Fibroblast of mammary gland (primary cell): ENCODE measurements around the gene BTBD9.

Experiments used
- DNase-seq: peaks from one replicate; pipeline ENCODE4 v3.0.0-alpha.2; 2010; ENCODE audit warnings: low read depth
- H3K4me3 ChIP-seq: 2 replicates; pipeline ENCODE4 v1.5.1; 2011; ENCODE audit warnings: low read depth, mild to moderate bottlenecking, low read length, moderate library complexity; ENCODE audit not compliant: control insufficient read depth
- CTCF ChIP-seq: conservative IDR thresholded peaks from 2 replicates; pipeline ENCODE4 v1.5.1; 2011; ENCODE audit warnings: low read depth, low read length, inconsistent platforms; ENCODE audit not compliant: control insufficient read depth, insufficient read depth

The BTBD9 gene

GRCh38 chr6:38233161-38233791 lies 406.5 kb downstream of the BTBD9 start:
- peak; percentile 59 for DNase-seq
- no peak overlapping the region for H3K4me3 ChIP-seq
- TF ChIP-seq CTCF: no peak

DNA sequence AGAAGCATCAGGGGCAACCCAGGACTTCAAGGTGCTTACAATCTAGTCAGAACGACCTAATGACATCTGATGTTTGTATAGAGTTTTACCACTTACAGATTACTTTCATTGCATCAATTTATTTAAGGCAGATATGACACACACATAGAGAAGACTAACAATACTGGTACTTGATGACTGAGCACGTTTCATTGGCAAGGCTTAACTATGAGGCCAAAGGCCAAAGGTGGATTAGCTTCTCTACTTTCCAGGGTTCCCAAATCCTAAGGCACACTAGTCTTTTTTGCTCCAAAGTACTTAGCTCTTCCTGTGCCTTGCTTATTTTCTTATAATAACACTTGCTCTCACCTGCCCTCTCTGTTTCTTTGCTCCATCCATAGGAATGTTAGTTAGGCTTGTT lies 414.0 kb downstream of the BTBD9 start:
- TF ChIP-seq CTCF: no peak
- DNase-seq: no peak
- no peak overlapping the region for H3K4me3 ChIP-seq

GRCh38 chr6:38221251-38221650 lies 418.5 kb downstream of the BTBD9 start:
- no peak overlapping the region for H3K4me3 ChIP-seq
- TF ChIP-seq CTCF: no peak
- no peak for DNase-seq

GRCh38 chr6:38220069-38220723 lies 419.5 kb downstream of the BTBD9 start:
- no peak overlapping the region for H3K4me3 ChIP-seq
- no peak for DNase-seq
- TF ChIP-seq CTCF: no peak

- TF ChIP-seq CTCF: no peak
- DNase-seq: no peak
- H3K4me3 ChIP-seq: no peak overlapping the region
Measured at GRCh38 chr6:38218235-38218634, 421.5 kb downstream of the BTBD9 start.

DNA sequence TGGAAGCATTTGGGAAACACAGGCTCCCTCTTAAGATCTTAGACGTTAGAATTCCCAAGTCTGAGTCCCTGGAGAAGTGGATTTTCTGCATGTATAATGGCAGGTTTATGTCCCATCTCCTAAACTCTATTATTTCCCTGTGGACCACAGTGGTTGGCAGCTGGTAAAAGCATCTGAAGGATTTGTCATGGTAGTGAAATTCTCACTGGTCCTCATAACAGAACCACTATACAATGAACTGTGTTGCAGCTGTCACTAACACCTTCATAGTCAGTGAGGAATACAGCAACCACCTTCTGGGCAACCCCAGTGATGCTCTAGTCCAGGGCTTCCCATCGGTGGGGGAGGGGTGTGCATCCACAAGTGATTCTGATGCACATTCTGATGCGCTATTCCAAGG lies 423.3 kb downstream of the BTBD9 start:
- no peak for TF ChIP-seq CTCF
- no peak overlapping the region for H3K4me3 ChIP-seq
- no peak for DNase-seq
